ENCODE measurements around the gene DHX15.

- TF ChIP-seq POLR2A (IDR thresholded peaks at IDR 0.05): no peak
- TF ChIP-seq, protein P1, sequence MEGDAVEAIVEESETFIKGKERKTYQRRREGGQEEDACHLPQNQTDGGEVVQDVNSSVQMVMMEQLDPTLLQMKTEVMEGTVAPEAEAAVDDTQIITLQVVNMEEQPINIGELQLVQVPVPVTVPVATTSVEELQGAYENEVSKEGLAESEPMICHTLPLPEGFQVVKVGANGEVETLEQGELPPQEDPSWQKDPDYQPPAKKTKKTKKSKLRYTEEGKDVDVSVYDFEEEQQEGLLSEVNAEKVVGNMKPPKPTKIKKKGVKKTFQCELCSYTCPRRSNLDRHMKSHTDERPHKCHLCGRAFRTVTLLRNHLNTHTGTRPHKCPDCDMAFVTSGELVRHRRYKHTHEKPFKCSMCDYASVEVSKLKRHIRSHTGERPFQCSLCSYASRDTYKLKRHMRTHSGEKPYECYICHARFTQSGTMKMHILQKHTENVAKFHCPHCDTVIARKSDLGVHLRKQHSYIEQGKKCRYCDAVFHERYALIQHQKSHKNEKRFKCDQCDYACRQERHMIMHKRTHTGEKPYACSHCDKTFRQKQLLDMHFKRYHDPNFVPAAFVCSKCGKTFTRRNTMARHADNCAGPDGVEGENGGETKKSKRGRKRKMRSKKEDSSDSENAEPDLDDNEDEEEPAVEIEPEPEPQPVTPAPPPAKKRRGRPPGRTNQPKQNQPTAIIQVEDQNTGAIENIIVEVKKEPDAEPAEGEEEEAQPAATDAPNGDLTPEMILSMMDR (IDR thresholded peaks at IDR 0.05): no peak
Measured at GRCh38 chr4:24547979-24548378, 36.4 kb downstream of the DHX15 start.

Measured in stomach (tissue), 4 donors.